ENCODE results near the gene SPPL2A.
"Not testable (repeated sequence)": the region's sequence is repeated elsewhere in the genome, so short reads cannot be mapped to it uniquely, and the experiment has no call there.

SPPL2A gene

DNA sequence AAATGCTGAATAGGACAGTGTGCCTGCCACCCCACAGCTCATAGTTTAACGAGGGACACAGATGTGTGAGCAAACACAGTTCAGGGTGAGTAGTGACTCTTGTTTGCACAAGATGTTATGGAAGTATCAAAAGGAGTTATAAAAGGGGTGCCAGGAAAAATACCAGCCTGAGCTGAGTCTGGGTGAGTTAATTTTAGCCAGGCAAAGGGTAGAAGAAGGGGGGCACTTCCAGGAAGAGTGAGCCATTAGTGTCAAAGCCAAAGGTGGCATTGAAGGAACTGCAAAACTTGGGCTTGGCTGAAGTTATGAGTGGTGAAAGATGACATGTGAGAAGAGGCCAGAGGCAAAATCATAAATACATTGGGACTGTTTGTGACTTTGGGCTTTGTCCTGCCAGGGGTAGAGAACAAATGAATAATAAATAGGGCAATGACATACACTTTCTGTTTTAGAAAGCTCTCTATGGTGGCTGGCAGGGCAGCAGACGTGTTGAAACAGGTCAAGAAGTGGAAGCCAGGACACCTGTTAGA lies 1.9 kb upstream of the SPPL2A start:
- DNase-seq, result no peak

DNA sequence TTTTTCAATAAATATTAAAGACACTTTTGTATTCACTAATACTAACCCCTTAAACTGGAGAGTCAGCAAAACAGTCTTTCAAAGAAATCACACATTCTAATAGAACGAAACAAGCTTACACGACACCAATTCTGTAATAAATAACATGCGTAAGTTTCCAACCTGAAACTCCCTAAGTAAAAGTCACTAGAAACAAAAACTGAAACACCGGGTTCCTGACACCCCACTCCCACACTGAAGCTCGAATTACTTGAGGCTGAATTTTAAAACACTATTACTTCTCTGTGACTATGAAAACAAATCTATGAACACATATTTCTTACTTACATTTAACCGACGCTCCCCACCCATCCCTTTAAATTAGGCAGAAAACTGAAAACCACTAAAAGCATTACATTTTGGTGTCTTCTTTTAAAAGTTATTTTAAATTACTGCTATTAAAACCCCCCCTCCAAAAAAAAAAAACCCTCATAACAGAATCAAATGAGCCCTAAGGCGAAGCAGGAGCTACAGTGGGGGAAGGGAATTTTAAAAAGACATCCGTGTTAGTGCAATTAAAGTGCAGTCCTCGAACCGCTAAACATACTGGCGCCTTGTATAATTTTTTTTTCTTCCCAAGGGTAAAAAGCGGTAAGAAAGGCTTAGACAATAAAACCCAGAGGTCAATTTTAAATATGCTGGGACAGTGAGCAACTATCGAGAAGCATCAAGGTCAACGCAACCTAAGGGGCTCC lies 878 bp downstream of the SPPL2A start:
- peak in 1 of 2 donors; percentile 38 for DNase-seq

DNA sequence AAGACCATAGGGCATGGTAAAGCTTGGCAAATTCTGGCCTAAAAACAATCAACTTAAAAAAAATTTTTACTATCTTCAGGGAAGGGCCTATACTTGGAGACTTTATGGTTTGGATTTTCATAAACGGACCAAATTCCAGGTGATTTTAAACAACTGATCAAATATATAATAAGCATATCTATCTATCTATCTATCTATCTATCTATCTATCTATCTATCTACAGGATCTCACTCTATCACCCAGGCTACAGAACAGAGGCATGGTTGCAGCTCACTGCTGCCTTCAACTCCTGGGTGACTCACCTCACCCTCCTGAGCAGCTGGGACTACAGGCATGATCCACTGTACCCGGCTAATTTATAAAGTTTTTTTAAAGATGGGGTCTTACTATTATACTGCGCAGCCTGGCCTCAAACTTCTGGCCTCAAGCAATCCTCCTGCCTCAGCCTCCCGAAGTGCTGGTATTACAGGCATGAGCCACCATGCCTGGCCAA lies 6.7 kb downstream of the SPPL2A start:
- no peak for DNase-seq

DNA sequence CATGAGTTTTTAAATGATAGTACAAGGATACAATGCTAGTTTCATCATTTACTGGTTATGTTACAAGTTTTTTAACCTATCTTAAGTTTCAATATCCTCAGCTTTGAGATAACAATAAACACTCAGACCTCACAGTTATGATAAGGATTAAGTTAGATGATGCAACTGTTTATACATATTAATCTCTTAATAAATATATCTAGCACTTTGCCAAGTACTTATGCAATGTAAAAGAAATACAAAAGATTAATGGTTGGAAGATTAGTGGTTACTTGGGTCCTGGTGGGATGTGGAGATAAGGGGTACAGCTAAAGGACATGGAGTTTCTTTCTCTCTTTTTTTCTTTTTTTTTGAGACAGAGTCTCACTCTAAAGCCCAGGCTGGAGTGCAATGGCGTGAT lies 12.0 kb downstream of the SPPL2A start:
- no peak for DNase-seq

- no peak for DNase-seq
Observed at GRCh38 chr15:50751394-50751793, 14.1 kb downstream of the SPPL2A start.

GRCh38 chr15:50750227-50750705 lies 15.2 kb downstream of the SPPL2A start:
- DNase-seq, result no peak

DNA sequence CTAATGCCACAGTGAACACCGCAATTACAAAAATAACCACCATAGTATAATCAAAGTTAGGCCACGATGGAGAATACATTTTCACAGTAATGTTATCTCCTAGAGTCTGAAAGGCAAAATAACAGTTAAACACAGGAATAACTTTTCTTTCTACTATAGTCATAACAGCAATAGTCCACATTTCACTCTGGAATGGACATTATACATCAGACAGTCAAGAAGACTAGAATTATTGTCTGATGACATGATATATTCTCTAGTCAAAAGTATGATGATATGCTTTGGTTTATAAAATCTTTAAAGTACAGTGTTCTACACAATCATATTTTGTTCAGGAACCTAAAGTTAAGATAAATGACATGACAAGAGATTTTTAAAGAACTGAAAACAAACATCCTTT lies 18.0 kb downstream of the SPPL2A start:
- DNase-seq, result no peak

DNA sequence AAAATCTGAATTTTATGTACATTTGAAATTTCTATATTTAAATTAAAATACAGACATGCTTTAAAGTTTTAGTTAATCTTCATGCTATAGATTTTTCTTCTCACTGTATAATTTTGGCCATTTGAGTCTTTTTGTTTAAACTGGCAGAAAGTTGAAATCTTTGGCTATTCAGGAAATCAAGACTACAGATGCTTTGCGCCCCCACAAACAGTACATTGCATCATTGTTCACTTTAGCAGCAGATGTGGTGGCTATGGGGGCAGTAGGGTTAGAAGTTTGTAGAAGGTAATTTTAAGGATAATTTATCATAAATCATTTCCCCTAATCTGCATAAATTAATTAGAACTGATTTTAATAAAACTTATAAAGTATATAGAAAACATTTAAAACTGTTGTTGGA lies 20.9 kb downstream of the SPPL2A start:
- DNase-seq, result no peak

GRCh38 chr15:50740955-50741354 lies 24.6 kb downstream of the SPPL2A start:
- DNase-seq, result no peak

DNA sequence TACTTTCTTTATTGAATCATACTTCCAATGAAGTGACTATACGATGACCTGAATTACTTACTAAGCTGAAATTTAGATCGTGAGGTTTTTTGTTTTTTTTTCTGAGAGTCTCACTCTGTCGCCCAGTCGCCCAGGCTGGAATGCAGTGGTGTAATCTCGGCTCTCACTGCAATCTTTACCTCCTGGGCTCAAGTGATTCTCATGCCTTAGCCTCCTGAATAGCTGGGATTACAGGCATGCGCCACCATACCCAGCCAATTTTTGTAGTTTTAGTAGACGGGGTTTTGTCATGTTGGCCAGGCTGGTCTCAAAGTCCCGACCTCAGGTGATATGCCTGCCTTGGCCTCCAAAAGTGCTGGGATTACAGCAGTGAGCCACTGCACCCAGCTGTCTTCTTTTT lies 28.7 kb downstream of the SPPL2A start:
- DNase-seq, result no peak

GRCh38 chr15:50735156-50735555 lies 30.4 kb downstream of the SPPL2A start:
- no peak for DNase-seq

- no peak for DNase-seq
Observed at GRCh38 chr15:50726315-50726714, 39.2 kb downstream of the SPPL2A start.

GRCh38 chr15:50718700-50719125 lies 46.8 kb downstream of the SPPL2A start:
- no peak for DNase-seq

- no peak for DNase-seq
Observed at GRCh38 chr15:50712018-50712417, 53.5 kb downstream of the SPPL2A start.

- DNase-seq, result no peak
Observed at GRCh38 chr15:50710585-50710984, 54.9 kb downstream of the SPPL2A start.

- DNase-seq, result no peak
Observed at GRCh38 chr15:50707878-50708427, 57.6 kb downstream of the SPPL2A start.

GRCh38 chr15:50702762-50703334 lies 62.7 kb downstream of the SPPL2A start:
- DNase-seq, result no peak

GRCh38 chr15:50698101-50698500 lies 67.4 kb downstream of the SPPL2A start:
- DNase-seq, result no peak

DNA sequence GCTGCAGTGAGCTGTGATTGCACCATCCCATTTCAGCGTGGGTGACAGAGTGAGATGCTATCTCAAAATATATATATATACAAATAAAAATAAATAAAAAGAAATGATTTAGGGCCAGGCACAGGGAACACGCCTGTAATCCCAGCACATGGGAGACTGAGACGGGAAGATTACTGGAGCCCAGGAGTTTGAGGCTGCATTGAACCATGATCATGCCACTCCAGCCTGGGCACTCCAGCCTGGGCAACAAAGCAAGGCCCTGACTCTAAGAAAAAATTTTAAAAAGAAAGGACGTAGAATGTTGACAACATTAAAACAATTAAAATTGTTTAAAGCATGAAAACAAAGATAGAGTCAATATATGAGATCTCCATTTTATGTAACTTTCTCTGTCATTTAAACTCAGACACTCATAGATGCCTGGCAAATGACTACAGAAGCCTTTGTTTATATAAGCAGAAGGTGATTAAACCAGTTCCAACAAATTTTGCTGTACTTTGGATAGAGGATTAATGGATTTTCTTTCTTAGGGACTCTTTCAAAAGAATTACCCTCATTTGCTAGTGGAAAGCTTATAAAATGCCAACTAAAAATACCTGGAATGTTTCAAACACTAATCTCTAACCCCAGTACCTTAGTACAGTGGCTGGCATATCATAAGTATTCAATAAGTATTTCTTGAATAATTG lies 68.3 kb downstream of the SPPL2A start:
- no peak for DNase-seq

GRCh38 chr15:50694634-50695165 lies 70.8 kb downstream of the SPPL2A start:
- DNase-seq, result not testable (repeated sequence)

GRCh38 chr15:50687302-50687902 lies 78.1 kb downstream of the SPPL2A start:
- DNase-seq, result no peak

Measured in hippocampal formation (tissue), 2 donors.